Endothelial cell (in vitro differentiated cells): ENCODE data around the gene KEAP1. TPM values are rescaled to one million over a fixed set of nuclear protein-coding genes. Genes with fewer than 3 reads are reported as not detected.

ENCODE experiments used
- DNase-seq: peaks from one replicate; pipeline ENCODE4 v3.0.0; 2021; ENCODE audit warnings: low spot score
- H3K27ac Mint-ChIP-seq: one replicate; pipeline ENCODE4 v1.8.0; 2021; ENCODE audit warnings: mixed read lengths, inconsistent platforms; ENCODE audit not compliant: unreplicated experiment
- H3K27me3 Mint-ChIP-seq: one replicate; pipeline ENCODE4 v1.8.0; 2021; ENCODE audit warnings: mild to moderate bottlenecking, moderate library complexity, mixed read lengths, inconsistent platforms; ENCODE audit not compliant: unreplicated experiment
- H3K36me3 Mint-ChIP-seq: one replicate; pipeline ENCODE4 v1.8.0; 2021; ENCODE audit warnings: mild to moderate bottlenecking, low read depth, mixed read lengths, inconsistent platforms; ENCODE audit not compliant: unreplicated experiment
- H3K4me1 Mint-ChIP-seq: one replicate; pipeline ENCODE4 v1.8.0; 2021; ENCODE audit warnings: mild to moderate bottlenecking, mixed read lengths, inconsistent platforms; ENCODE audit not compliant: unreplicated experiment
- H3K4me3 Mint-ChIP-seq: one replicate; pipeline ENCODE4 v1.8.0; 2021; ENCODE audit warnings: mild to moderate bottlenecking, mixed read lengths, inconsistent platforms; ENCODE audit not compliant: unreplicated experiment
- H3K9me3 Mint-ChIP-seq: one replicate; pipeline ENCODE4 v1.8.0; 2021; ENCODE audit warnings: mixed read lengths, inconsistent platforms; ENCODE audit not compliant: unreplicated experiment
- CTCF ChIP-seq: fragments of 200-600 bp; sonication (generic); IDR thresholded peaks from one replicate; pipeline ENCODE4 v1.5.0; 2021; ENCODE audit warnings: antibody characterized with exemption; ENCODE audit not compliant: unreplicated experiment
- total RNA-seq: library from RNA; stranded (reverse); fragmentation: NEBNext Ultra II Directional; extraction: Animal tissue kit (Norgen Biotek cat#: 25700); gene quantifications from one replicate; pipeline ENCODE4 v1.2.1, GENCODE V29; 2021; ENCODE audit not compliant: unreplicated experiment

Gene KEAP1
- total RNA-seq, 1 donor from 2014 or later: 56.4 TPM

GRCh38 chr19:10500247-10500592 is 2.9 kb downstream of the KEAP1 start:
- Mint-ChIP-seq H3K27ac (no peak overlapping the region), H3K9me3 (no peaks in the 10 kb centered on the region), H3K4me3 (peak overlapping the region; percentile 81), H3K4me1 (peaks cover 8% of the 10 kb centered on the region), H3K27me3 (peaks cover 3% of the 10 kb centered on the region), H3K36me3 (peaks cover 14% of the 10 kb centered on the region)
- DNase-seq: no peak
- TF ChIP-seq CTCF: no peak

- no peak overlapping the region for H3K27ac Mint-ChIP-seq
- DNase-seq: no peak
- H3K4me3 Mint-ChIP-seq: peak overlapping the region; percentile 81
- H3K27me3 Mint-ChIP-seq: peaks cover 3% of the 10 kb centered on the region
- no peak for TF ChIP-seq CTCF
- H3K4me1 Mint-ChIP-seq: peaks cover 8% of the 10 kb centered on the region
- peaks cover 14% of the 10 kb centered on the region for H3K36me3 Mint-ChIP-seq
- no peaks in the 10 kb centered on the region for H3K9me3 Mint-ChIP-seq
These were observed 3.5 kb downstream of the KEAP1 start for GRCh38 chr19:10499550-10500246.

- no peak for DNase-seq
- no peak overlapping the region for H3K4me3 Mint-ChIP-seq
- peaks cover 14% of the 10 kb centered on the region for H3K36me3 Mint-ChIP-seq
- H3K27me3 Mint-ChIP-seq: no peaks in the 10 kb centered on the region
- peaks cover 8% of the 10 kb centered on the region for H3K4me1 Mint-ChIP-seq
- no peak for TF ChIP-seq CTCF
- H3K9me3 Mint-ChIP-seq: no peaks in the 10 kb centered on the region
- no peak overlapping the region for H3K27ac Mint-ChIP-seq
These were observed 5.8 kb downstream of the KEAP1 start for GRCh38 chr19:10497371-10497770.

- no peak for DNase-seq
- Mint-ChIP-seq H3K4me1 (peaks cover 12% of the 10 kb centered on the region), H3K36me3 (peaks cover 16% of the 10 kb centered on the region), H3K27me3 (peaks cover 2% of the 10 kb centered on the region), H3K27ac (no peak overlapping the region), H3K9me3 (no peaks in the 10 kb centered on the region), H3K4me3 (peak overlapping the region; percentile 51)
- TF ChIP-seq CTCF: no peak
These were observed 11.6 kb downstream of the KEAP1 start for GRCh38 chr19:10491472-10492047.

GRCh38 chr19:10486551-10486950 is 16.6 kb downstream of the KEAP1 start:
- Mint-ChIP-seq H3K36me3 (peaks cover 26% of the 10 kb centered on the region), H3K27ac (no peak overlapping the region), H3K4me3 (peak overlapping the region; percentile 62), H3K4me1 (peaks cover 8% of the 10 kb centered on the region), H3K27me3 (peaks cover 2% of the 10 kb centered on the region), H3K9me3 (no peaks in the 10 kb centered on the region)
- no peak for DNase-seq
- TF ChIP-seq CTCF: no peak
